Measurements from ENCODE around the gene CERS1.

CERS1 gene

DNA sequence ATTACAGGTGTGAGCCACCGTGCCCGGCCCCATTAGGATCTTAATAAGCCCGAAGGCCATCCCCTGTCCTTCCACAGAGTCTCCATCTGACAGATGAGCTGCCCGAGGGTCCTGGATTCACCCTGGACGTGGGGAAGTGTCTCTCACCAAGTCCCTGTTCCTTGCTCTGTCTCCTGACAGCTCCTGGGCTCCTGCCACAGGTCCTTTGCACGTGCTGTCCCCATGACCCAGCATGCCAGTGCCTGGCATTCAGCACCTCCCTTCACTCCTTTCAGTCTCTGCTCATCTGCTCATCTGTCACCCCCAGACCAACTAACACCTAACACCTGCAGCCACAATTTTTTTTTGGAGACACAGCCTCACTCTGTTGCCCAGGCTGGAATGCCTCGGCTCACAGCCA, 14.5 kb downstream of the CERS1 start:
- Histone ChIP-seq H3K9ac (ENCODE audit: low read depth, low read length, poor library complexity, severe bottlenecking) (no peak overlapping the region), H3K9me2 (replicated peaks; ENCODE audit: low read depth, low read length) (no peaks in the 10 kb centered on the region), H3K4me2 (ENCODE audit: low read depth, low read length, poor library complexity, severe bottlenecking) (no peak overlapping the region), H3K27me3 (ENCODE audit: insufficient read depth, low read length, poor library complexity, severe bottlenecking) (no peaks in the 10 kb centered on the region), H3K36me3 (ENCODE audit: insufficient read depth, low read length) (no peaks in the 10 kb centered on the region), H3K4me3 (ENCODE audit: low read length, poor library complexity, severe bottlenecking) (no peak overlapping the region), H4K20me1 (ENCODE audit: insufficient read depth, low read length, poor library complexity, severe bottlenecking) (no peaks in the 10 kb centered on the region), H3K79me2 (ENCODE audit: insufficient read depth, low read length) (no peaks in the 10 kb centered on the region), H3F3A (ENCODE audit: low read depth) (no peaks in the 10 kb centered on the region), H2AFZ (ENCODE audit: low read length) (no peak overlapping the region), H3K4me1 (ENCODE audit: insufficient read depth, low read length, poor library complexity, severe bottlenecking) (no peaks in the 10 kb centered on the region), H3K9me3 (ENCODE audit: insufficient read depth, low read depth, low read length) (no peaks in the 10 kb centered on the region)
- TF ChIP-seq, protein P1, sequence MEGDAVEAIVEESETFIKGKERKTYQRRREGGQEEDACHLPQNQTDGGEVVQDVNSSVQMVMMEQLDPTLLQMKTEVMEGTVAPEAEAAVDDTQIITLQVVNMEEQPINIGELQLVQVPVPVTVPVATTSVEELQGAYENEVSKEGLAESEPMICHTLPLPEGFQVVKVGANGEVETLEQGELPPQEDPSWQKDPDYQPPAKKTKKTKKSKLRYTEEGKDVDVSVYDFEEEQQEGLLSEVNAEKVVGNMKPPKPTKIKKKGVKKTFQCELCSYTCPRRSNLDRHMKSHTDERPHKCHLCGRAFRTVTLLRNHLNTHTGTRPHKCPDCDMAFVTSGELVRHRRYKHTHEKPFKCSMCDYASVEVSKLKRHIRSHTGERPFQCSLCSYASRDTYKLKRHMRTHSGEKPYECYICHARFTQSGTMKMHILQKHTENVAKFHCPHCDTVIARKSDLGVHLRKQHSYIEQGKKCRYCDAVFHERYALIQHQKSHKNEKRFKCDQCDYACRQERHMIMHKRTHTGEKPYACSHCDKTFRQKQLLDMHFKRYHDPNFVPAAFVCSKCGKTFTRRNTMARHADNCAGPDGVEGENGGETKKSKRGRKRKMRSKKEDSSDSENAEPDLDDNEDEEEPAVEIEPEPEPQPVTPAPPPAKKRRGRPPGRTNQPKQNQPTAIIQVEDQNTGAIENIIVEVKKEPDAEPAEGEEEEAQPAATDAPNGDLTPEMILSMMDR (conservative IDR thresholded peaks at IDR 0.05; ENCODE audit: low read length) = no peak
- no peak for TF ChIP-seq EZH2phosphoT487 (IDR thresholded peaks at IDR 0.05; ENCODE audit: borderline replicate concordance)

DNA sequence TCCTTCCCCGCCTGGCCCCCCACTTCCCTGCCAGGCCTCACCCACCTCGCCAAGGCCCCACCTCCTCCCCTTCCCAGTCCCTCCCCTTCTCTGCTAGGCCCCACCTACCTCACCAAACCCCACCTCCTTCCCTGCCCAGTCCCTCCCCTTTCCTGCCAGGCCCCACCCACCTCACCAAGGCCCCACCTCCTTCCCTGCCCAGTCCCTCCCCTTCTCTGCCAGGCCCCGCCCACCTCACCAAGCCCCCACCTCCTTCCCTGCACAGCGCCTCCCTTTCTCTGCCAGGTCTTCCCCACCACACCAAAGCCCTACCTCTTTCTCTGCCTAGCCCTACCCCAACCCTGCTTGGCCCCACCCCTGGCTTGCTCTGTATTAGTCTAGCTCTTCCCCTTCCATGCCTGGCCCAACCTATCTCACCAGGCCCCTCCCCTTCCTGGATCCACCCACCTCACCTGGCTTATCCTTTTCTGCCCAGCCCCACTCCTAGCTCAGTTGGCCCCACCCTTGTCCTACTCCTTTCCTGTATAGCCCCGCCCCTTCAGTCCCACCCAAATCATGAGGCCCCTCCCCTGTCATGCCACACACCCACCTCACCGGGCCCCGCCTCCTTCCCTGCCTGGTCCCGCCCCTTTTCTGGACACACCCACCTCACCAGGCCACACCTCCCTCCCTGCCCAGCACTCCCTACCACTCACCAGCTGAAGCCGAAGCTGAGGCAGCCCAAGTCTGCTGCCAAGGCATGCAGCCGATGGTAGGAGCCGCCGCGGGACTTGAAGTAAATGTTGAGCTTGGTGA, 16.2 kb downstream of the CERS1 start:
- no peak overlapping the region for H3K9ac ChIP-seq (ENCODE audit: low read depth, low read length, poor library complexity, severe bottlenecking)
- no peaks in the 10 kb centered on the region for H3K36me3 ChIP-seq (ENCODE audit: insufficient read depth, low read length)
- H3K4me3 ChIP-seq (ENCODE audit: low read length, poor library complexity, severe bottlenecking) = no peak overlapping the region
- H3K4me1 ChIP-seq (ENCODE audit: insufficient read depth, low read length, poor library complexity, severe bottlenecking) = no peaks in the 10 kb centered on the region
- no peaks in the 10 kb centered on the region for H4K20me1 ChIP-seq (ENCODE audit: insufficient read depth, low read length, poor library complexity, severe bottlenecking)
- H3K79me2 ChIP-seq (ENCODE audit: insufficient read depth, low read length) = no peaks in the 10 kb centered on the region
- no peak overlapping the region for H3K4me2 ChIP-seq (ENCODE audit: low read depth, low read length, poor library complexity, severe bottlenecking)
- no peaks in the 10 kb centered on the region for H3K27me3 ChIP-seq (ENCODE audit: insufficient read depth, low read length, poor library complexity, severe bottlenecking)
- no peaks in the 10 kb centered on the region for H3K9me2 ChIP-seq (replicated peaks; ENCODE audit: low read depth, low read length)
- no peaks in the 10 kb centered on the region for H3K9me3 ChIP-seq (ENCODE audit: insufficient read depth, low read depth, low read length)
- TF ChIP-seq, protein P1 (conservative IDR thresholded peaks at IDR 0.05; ENCODE audit: low read length) = no peak
- TF ChIP-seq EZH2phosphoT487 (IDR thresholded peaks at IDR 0.05; ENCODE audit: borderline replicate concordance) = no peak
- H2AFZ ChIP-seq (ENCODE audit: low read length) = no peak overlapping the region
- no peaks in the 10 kb centered on the region for H3F3A ChIP-seq (ENCODE audit: low read depth)

DNA sequence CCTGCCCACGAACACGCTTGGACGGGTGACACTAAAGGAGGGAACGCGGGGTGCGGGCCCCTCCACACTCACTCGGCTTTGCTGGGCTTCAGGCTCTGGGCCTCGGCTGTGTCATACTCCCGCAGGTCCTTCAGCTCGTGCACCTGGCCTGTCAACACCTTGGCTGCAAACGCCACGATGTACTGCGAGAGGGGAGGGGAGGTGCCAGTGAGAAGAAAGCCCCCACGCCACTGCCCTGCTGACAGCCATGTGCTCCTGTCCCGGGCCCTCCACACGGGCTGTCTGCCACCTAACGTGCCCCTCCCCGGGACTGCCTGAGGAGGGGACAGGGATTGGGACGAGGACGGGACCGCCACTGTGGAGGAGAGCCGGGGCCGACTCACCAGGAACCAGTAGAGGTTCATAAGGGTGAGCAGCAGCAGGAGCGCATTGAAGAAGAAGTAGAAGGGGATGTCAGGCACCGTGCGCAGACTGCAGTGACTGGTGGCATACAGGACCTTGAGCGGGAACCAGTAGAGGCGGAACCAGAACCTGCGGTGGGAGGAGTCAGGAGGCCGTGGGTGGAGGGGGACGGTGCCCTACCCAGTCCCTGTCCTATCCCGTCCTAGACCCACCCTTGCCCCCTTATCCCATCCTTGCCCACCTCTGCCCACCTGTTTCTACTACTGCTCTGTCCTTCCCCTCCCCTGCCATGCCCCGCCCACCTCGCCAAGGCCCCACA, 16.9 kb downstream of the CERS1 start:
- no peak overlapping the region for H3K9ac ChIP-seq (ENCODE audit: low read depth, low read length, poor library complexity, severe bottlenecking)
- TF ChIP-seq, protein P1 (conservative IDR thresholded peaks at IDR 0.05; ENCODE audit: low read length) = no peak
- no peak for TF ChIP-seq EZH2phosphoT487 (IDR thresholded peaks at IDR 0.05; ENCODE audit: borderline replicate concordance)
- H3K79me2 ChIP-seq (ENCODE audit: insufficient read depth, low read length) = no peaks in the 10 kb centered on the region
- no peak overlapping the region for H2AFZ ChIP-seq (ENCODE audit: low read length)
- no peaks in the 10 kb centered on the region for H3K9me3 ChIP-seq (ENCODE audit: insufficient read depth, low read depth, low read length)
- no peaks in the 10 kb centered on the region for H4K20me1 ChIP-seq (ENCODE audit: insufficient read depth, low read length, poor library complexity, severe bottlenecking)
- H3K36me3 ChIP-seq (ENCODE audit: insufficient read depth, low read length) = no peaks in the 10 kb centered on the region
- no peaks in the 10 kb centered on the region for H3K9me2 ChIP-seq (replicated peaks; ENCODE audit: low read depth, low read length)
- no peaks in the 10 kb centered on the region for H3K4me1 ChIP-seq (ENCODE audit: insufficient read depth, low read length, poor library complexity, severe bottlenecking)
- no peaks in the 10 kb centered on the region for H3F3A ChIP-seq (ENCODE audit: low read depth)
- H3K27me3 ChIP-seq (ENCODE audit: insufficient read depth, low read length, poor library complexity, severe bottlenecking) = no peaks in the 10 kb centered on the region
- H3K4me2 ChIP-seq (ENCODE audit: low read depth, low read length, poor library complexity, severe bottlenecking) = no peak overlapping the region
- H3K4me3 ChIP-seq (ENCODE audit: low read length, poor library complexity, severe bottlenecking) = no peak overlapping the region
